Skin of body (tissue), 2 donors: ENCODE results near the gene SP6. TPM values are rescaled to one million over a fixed set of nuclear protein-coding genes. Genes with fewer than 3 reads are reported as not detected.

Experiments
- DNase-seq: peaks from one replicate; lab custom pipeline; 2025; lab: John Stamatoyannopoulos, UW
- total RNA-seq: library from RNA; depleted of rRNA; stranded (reverse); fragments of >200 nt; gene quantifications from one replicate; pipeline ENCODE4 v1.2.3, GENCODE V29; 2014

The SP6 gene
- total RNA-seq, 1 donor from 2014 or later: 10.2 TPM

DNA sequence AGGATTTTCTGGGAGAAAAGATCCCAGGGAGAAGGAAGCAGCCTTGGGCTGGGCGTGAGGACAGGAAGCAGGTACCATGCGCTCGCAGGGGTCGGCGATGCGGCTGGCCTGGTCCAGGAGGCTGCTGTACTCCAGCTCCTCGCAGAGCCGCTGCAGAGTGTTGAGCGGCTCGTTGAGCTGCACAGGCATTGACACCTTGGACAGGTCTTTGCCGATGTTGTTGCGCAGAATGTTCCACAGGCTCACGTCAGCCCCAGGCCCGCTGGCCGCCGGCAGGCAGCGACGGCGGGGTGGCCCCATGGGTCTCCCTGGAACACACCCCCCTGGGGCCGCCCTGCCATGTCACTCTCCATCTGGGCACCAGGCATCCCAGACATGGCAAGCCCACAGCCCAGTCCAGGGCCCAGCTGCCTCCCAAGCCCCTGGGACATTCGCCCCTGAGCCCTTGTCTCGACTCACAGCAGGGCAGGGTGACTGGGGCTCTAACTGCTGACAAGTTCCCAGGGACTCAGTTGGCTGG is 37.4 kb downstream of the SP6 start:
- DNase-seq: no peak

GRCh38 chr17:47813077-47813476 is 37.9 kb downstream of the SP6 start:
- DNase-seq: no peak

- no peak for DNase-seq
Measured at GRCh38 chr17:47812146-47812920, 38.6 kb downstream of the SP6 start.

DNA sequence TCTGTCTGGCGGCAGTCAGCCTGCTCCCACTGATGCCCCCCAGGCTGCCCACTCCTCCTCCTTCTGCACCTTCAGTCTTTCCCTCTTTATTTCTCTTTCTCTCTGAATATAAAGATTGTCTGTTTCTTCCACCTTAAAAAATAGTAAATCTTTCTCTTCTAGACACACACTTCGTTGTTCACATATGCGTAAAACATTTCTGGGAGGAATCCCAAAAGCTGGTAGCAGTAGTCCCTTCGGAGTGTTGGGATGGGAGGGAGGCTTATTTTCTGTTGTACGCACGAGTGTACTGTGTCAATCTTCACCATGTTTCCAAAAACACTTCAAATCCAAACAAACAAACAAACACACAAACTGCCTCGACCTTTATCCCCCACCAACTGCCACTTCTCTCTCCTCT is 39.3 kb downstream of the SP6 start:
- DNase-seq: peak; percentile 12

DNA sequence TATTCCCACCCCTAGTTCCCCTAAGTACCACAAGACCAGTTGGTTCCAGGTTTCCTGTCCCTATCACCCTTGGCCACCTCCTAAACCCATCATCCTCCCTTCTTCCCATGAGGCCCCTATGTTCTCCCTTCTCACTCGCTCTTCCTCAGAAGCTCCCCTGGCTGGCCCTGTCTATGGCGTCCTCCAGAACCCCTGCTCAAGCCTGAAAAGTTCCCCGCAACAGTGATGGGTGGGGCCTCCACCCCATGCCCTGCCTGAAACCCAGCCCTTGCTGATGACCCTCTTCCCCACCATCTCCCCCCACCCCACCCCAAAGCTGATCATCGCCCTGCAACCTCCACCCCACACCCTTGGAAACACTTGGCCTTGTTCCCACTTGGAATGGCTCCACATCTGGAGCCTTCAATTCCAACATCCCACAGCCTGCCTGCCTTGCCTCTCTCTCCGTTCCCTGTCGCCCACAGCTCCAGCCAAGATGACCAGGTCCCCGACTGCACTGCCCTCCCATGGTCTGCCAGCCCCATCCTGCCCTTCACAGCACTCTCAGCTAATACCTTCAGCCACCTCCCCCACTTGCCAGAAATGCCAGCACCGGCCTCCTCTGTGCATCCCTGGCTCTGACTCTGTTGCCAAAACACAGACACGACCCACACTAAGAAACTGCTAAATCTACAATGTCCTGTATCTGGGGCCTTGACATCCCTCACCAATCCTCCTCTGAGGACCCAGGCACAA is 39.9 kb downstream of the SP6 start:
- DNase-seq: no peak

- no peak for DNase-seq
Measured at GRCh38 chr17:47810200-47810821, 40.7 kb downstream of the SP6 start.

DNA sequence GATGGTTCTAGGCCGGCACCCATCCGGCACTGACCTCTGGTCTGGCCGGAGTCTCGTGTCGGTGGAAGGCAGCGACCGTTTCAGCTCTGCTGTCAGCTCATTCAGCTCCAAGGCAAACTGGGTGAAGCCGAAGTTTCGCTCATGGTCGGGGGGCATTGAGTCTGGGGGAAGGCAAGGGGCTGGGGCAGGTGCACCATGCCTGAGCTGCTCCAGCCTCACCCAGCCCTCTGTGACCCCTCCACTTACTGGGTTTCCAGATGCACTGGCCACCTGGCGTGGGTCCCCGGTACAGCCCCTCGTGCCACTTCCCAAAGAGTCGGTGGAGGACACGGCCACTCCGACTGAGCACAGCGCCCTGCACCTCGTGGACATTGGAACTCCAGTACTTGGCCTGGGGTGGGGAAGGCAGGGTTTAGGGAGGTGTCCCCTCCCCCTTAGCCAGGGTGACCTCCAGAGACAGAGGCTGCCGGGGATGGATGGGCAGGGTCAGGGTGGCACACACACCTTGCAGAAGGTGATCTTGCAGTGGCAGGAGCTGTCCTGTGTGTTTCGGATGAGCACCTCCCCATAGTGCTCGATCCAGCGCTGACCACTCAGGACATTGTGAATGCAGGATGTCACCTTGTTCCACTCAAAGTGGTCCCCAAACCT is 42.0 kb downstream of the SP6 start:
- no peak for DNase-seq

GRCh38 chr17:47808036-47808829 is 42.7 kb downstream of the SP6 start:
- DNase-seq: no peak

DNA sequence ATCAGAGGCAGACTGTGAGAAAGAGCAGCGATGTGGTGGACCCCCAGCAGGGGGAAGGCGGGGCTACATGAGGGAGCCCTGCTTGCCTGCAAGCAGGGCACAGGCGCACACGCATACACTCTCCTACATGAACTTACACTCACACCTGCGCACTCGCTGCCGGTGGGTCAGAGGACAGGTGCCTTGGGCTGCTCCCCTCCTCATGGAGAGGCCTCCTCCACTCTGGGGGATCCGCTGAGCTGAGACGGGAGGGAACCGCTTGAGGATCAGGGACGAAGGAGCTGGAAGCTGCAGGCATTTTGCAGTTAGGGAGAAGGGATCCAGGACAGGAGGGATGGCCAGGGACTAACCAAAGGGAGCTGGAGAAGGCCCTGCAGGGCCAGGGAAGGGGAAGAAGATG is 43.5 kb downstream of the SP6 start:
- no peak for DNase-seq

GRCh38 chr17:47806913-47807255 is 44.1 kb downstream of the SP6 start:
- no peak for DNase-seq

- no peak for DNase-seq
Measured at GRCh38 chr17:47806026-47806912, 44.7 kb downstream of the SP6 start.

DNA sequence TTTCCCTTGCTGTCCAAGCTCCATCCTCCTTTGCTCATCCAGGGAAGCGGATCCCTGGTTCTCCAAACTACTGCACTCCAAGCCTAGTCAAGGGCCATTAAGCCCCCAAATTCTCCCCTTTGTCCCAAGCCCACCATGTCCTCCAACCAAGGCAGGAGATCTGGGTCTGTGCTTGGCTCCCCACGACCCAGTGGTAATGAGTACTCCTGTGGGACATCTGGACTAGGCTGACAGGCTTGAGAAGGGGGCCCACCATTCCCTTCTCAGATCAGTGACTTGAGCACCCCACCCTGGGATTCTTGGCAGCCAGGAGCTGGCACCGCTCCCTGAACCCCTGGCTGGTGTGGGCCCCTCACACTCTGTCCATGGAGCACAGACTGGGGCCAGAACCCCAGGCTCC is 46.5 kb downstream of the SP6 start:
- no peak for DNase-seq

DNA sequence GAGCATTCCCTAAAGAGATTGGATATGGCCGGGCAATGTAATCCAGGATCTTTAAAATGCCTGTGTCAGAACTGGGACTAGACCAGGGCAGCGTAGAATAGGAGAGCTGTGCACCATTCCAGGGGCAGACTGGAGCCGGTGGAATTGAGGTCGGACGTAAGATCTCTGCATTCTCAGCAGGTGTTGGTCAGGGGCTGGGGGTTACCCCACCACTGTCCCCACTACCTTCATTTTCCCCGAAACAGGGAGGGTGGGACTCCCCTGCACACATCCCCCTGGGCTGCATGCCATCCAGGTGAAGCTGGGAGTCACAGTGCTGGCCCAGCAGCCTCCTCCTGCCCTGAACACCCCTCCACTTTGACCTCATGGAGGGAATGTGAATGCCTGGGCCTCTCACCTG is 47.2 kb downstream of the SP6 start:
- DNase-seq: no peak

GRCh38 chr17:47803201-47803600 is 47.8 kb downstream of the SP6 start:
- no peak for DNase-seq

GRCh38 chr17:47802341-47803022 is 48.5 kb downstream of the SP6 start:
- DNase-seq: no peak

DNA sequence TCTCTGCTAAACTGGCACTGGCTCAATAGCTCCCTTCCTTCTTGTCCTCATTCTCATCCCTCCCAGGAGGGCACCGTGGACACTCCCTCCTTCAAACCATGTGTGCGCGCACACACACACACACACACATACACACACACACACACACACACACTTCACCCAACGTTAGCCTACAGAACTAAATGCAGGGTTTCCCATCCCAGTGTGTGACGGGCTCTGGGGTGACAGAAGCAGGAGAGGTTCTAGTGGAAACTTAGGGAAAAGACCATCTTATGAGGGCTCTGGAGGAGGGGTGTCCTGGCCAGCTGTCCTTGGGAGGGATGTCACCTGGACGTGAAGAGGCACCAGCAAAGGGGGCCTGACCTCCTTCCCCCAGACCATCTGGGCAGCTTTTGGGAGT is 49.1 kb downstream of the SP6 start:
- DNase-seq: no peak

GRCh38 chr17:47801176-47801765 is 49.7 kb downstream of the SP6 start:
- DNase-seq: no peak

DNA sequence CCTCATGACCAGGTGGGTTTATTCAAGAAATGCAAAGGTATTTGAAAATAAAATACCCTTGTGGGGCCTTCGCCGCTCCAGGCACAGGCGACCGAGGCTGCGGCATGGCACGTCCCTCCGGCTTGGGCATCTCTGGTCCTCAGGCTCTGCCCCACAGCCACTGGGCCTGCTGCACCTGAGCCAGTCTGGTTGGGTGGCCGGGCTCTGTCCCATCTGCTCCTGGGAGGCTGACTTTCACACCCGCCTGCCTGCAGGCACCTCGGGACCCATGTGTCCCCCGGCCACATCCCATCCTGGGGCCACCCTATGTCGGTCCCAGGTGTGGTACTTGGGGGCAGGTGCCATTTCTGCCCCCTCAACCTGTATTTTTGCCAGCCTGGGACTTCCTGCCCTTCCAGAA is 50.3 kb downstream of the SP6 start:
- DNase-seq: no peak

DNA sequence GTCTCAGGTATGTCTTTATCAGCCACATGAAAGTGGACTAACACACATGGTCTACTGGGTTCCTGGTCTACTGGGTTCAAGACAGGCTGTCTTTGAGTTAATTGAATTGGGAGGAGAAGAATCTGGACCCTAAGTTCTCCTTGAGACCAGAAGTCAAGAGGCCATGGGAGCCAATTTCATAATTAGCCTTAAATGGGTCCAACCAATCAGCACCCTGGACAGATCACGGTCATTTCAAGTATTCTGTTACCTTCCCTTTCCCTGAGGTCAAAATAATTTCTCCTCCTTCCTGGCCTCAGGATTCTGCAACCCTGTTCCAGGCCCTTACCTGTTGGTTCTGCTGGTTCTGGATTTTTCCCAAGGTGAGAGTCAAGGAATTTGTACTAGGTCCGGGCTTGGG is 53.2 kb downstream of the SP6 start:
- DNase-seq: no peak
